HL-60 (cell line): Measurements from ENCODE around the gene PTPRT.

Source experiments
- DNase-seq, 2 experiments: peaks; one replicate each; pipeline ENCODE4 v3.0.0-alpha.2; 2010 to 2020; ENCODE audit warnings: low read depth in 1 of 2, low spot score in 1 of 2
- H3K27ac ChIP-seq: fragments of 250-450 bp; sonication (Bioruptor Pico); replicated peaks from 2 replicates; pipeline ENCODE4 v1.5.1; 2020; ENCODE audit warnings: mild to moderate bottlenecking, moderate library complexity
- H3K27me3 ChIP-seq: fragments of 250-450 bp; sonication (Bioruptor Pico); 2 replicates; pipeline ENCODE4 v1.5.1; 2021; ENCODE audit warnings: mild to moderate bottlenecking, moderate library complexity; ENCODE audit not compliant: insufficient read depth, poor library complexity, severe bottlenecking
- H3K4me3 ChIP-seq: replicated peaks from 2 replicates; pipeline ENCODE4 v1.5.1; 2011; ENCODE audit warnings: mild to moderate bottlenecking, control low read depth, low read length; ENCODE audit not compliant: insufficient read depth
- CTCF ChIP-seq: IDR thresholded peaks from one replicate; pipeline ENCODE4 v1.5.1; 2011; ENCODE audit warnings: low read length, control low read depth, inconsistent platforms; ENCODE audit not compliant: insufficient read depth
- GABPA ChIP-seq: IDR thresholded peaks from 2 replicates; pipeline ENCODE4 v1.6.1; 2012; ENCODE audit warnings: low read depth
- POLR2AphosphoS5 ChIP-seq: IDR thresholded peaks from 2 replicates; pipeline ENCODE4 v1.6.1; 2012; ENCODE audit warnings: low read depth
- REST ChIP-seq: IDR thresholded peaks from 2 replicates; pipeline ENCODE4 v1.6.1; 2012; ENCODE audit warnings: low read depth; ENCODE audit not compliant: insufficient replicate concordance
- SPI1 ChIP-seq: IDR thresholded peaks from 2 replicates; pipeline ENCODE4 v1.6.1; 2012; ENCODE audit warnings: low read depth, mild to moderate bottlenecking, borderline replicate concordance

The PTPRT gene

GRCh38 chr20:42792052-42792451 is 397.7 kb downstream of the PTPRT start:
- H3K27ac ChIP-seq: no peak overlapping the region
- DNase-seq: no peak
- no peaks in the 10 kb centered on the region for H3K27me3 ChIP-seq
- TF ChIP-seq CTCF (no peak), REST (no peak), POLR2AphosphoS5 (no peak), SPI1 (no peak), GABPA (no peak)
- no peak overlapping the region for H3K4me3 ChIP-seq

- DNase-seq: peak in 1 of 2 experiments; percentile 8
- H3K27me3 ChIP-seq: no peaks in the 10 kb centered on the region
- no peak for TF ChIP-seq POLR2AphosphoS5
- no peak for TF ChIP-seq REST
- TF ChIP-seq SPI1: no peak
- TF ChIP-seq GABPA: no peak
- no peak for TF ChIP-seq CTCF
- H3K4me3 ChIP-seq: no peak overlapping the region
- H3K27ac ChIP-seq: no peak overlapping the region
Observed at GRCh38 chr20:42790111-42790510, 399.6 kb downstream of the PTPRT start.

- no peak overlapping the region for H3K4me3 ChIP-seq
- H3K27me3 ChIP-seq: no peaks in the 10 kb centered on the region
- no peak for TF ChIP-seq GABPA
- TF ChIP-seq REST: no peak
- no peak for TF ChIP-seq SPI1
- TF ChIP-seq POLR2AphosphoS5: no peak
- no peak for TF ChIP-seq CTCF
- H3K27ac ChIP-seq: no peak overlapping the region
- no peak for DNase-seq
Observed at GRCh38 chr20:42788707-42789106, 401.0 kb downstream of the PTPRT start.
